ENCODE data around the gene AUH.

The AUH gene

DNA sequence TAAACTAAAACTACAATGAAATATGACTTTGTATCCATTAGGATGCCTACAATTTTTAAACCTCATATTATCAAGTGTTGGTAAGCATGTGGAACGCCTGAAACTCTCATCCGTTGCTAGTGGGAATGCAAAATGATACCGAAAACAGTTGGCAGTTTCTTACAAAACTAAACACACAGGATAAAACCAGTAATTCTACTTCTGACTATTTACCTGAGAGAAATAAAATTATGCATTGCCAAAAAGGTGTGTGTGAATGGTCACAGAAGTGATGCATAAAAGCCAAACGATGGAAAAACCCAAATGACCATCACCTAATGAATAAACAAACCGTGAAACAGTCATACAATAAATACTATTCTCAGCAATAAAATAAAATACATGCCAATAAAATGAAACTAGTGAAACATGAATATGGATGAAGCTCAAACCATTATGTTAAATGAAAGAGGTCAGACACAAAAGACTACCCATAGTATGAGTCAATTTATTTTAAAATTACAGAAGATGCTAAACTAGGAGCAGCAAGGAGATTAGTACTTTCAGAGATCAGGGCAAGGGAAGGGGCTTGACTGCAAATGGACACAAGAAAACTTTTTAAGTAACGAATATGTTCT, 13.4 kb downstream of the AUH start:
- no peak overlapping the region for H3K4me3 ChIP-seq (ENCODE audit: low read length)
- DNase-seq (ENCODE audit: low read depth), result no peak
- TF ChIP-seq, protein P1, sequence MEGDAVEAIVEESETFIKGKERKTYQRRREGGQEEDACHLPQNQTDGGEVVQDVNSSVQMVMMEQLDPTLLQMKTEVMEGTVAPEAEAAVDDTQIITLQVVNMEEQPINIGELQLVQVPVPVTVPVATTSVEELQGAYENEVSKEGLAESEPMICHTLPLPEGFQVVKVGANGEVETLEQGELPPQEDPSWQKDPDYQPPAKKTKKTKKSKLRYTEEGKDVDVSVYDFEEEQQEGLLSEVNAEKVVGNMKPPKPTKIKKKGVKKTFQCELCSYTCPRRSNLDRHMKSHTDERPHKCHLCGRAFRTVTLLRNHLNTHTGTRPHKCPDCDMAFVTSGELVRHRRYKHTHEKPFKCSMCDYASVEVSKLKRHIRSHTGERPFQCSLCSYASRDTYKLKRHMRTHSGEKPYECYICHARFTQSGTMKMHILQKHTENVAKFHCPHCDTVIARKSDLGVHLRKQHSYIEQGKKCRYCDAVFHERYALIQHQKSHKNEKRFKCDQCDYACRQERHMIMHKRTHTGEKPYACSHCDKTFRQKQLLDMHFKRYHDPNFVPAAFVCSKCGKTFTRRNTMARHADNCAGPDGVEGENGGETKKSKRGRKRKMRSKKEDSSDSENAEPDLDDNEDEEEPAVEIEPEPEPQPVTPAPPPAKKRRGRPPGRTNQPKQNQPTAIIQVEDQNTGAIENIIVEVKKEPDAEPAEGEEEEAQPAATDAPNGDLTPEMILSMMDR (conservative IDR thresholded peaks at IDR 0.05; ENCODE audit: low read depth, low read length), result no peak

DNA sequence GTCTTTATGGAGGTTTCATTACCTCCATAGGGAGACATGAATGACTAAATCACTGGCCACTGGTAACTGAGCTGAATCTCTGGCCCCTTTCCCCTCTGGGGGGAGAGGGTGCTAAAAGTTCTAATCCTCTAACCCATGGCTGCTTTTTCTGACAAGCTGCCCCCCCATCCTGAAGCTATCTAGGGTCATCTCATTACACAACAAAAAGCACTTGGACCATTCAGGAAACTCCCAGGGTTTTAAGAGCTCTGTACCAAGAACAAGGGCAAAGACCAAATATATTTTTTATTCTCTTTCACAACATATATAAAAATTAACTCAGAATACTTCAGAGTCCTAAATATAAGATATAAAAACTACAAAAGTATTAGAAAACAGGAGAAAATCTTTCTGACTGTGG, 14.3 kb downstream of the AUH start:
- no peak for DNase-seq (ENCODE audit: low read depth)

DNA sequence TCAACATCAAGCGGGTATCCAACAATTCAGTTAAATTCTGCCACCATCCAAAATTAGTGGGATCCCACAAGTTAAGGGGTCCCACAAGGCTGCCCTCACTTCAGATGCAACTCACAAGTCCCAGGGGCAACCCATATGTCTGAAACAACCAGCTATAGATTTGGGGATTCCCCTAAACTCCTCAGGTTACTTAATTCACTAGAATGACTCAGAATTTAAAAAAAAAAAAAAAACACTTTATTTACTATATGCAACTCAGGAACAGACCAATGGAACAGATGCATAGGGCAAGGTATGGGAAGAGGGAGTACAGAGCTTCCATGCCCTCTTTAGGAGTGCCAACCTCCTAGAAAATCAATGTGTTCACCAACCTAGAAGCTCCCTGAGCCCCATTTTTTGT, 15.1 kb downstream of the AUH start:
- no peak overlapping the region for H3K4me3 ChIP-seq (ENCODE audit: low read length)
- no peak for DNase-seq (ENCODE audit: low read depth)
- TF ChIP-seq, protein P1 (conservative IDR thresholded peaks at IDR 0.05; ENCODE audit: low read depth, low read length), result no peak

More for the DNA sequence above, 14.3 kb downstream of the AUH start:
- no peak overlapping the region for H3K4me3 ChIP-seq (ENCODE audit: low read length)
- TF ChIP-seq, protein P1 (conservative IDR thresholded peaks at IDR 0.05; ENCODE audit: low read depth, low read length), result no peak

DNA sequence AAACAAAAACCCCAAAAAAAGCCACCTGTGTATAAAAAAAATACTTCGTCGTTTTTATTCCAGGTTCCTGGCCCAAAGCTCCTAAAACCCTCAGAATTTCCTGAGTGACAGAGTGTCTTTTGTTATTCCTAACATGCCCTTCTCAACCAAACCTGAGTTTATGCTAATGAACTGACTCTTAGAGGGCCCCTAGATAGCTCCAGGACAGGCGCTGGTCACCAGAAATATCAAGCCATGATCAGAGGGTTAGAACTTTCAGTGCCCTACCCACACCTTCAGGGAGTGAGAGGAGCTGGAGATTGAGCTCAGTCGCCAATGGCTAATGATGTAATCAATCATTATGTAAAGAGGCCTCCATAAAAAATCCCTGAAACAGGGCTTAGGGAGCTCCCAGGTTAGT, 15.7 kb downstream of the AUH start:
- no peak overlapping the region for H3K4me3 ChIP-seq (ENCODE audit: low read length)
- no peak for DNase-seq (ENCODE audit: low read depth)
- TF ChIP-seq, protein P1 (conservative IDR thresholded peaks at IDR 0.05; ENCODE audit: low read depth, low read length), result no peak

DNA sequence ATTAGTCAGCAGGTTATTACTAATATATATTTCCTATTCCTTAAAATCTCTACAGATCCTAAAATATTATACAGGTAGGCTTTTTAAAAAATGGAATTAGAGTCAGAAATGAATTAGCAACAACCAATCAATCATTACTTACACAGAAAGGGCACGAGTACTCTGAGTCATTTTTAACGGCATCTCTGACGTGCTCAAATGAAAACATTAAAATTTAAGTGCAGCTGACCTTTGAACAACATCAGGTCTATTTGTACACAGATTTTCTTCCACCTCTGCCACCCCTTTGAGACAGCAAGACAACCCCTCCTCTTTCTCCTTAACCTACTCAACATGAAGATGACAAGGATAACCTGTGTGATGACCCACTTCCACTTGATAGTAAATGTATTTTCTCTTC, 19.1 kb downstream of the AUH start:
- TF ChIP-seq, protein P1 (conservative IDR thresholded peaks at IDR 0.05; ENCODE audit: low read depth, low read length), result no peak
- no peak for DNase-seq (ENCODE audit: low read depth)

DNA sequence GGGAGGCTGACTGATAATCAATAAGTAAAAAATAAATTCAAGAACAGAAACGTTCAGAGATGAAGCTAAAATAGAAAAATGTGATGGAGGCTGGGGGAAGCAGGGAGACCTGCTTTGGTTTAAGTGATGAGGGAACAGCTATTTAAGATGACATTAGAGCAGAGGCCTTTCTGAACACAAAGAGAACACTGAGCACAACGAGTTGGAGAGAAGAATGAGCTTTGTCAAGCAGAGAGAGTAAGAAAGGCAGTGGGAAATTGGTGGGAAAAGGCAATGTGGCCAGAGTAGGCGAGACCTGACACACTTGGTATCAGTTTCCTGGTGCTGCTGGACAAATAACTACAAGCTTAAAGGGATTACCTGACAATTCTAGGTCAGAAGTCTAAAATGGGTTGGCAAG, 20.0 kb downstream of the AUH start:
- no peak overlapping the region for H3K4me3 ChIP-seq (ENCODE audit: low read length)
- TF ChIP-seq, protein P1 (conservative IDR thresholded peaks at IDR 0.05; ENCODE audit: low read depth, low read length), result no peak
- DNase-seq (ENCODE audit: low read depth), result no peak

More for the DNA sequence above, 19.1 kb downstream of the AUH start:
- no peak overlapping the region for H3K4me3 ChIP-seq (ENCODE audit: low read length)

DNA sequence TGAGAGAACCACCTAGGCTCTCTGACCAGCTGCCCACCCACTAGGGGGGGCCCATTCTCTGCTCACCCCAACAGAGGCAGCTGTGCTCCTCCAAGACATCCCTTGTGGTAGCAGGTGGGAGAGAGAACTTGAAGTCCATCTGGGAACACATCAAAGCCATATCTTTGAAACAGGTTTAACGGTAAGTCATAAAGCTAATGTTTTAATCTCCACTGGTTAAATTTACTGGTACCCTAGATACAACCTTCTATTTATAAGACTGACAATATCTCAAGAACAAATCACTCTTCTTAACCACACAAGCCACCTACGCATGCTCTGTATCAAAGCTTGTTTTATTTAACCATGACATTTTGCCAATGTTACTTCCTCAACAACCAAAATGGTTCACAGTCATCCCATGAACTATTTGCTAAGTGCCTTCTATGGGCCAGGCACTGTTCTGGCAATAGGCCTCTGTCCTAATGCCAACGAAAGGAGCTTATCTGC, 20.4 kb downstream of the AUH start:
- DNase-seq (ENCODE audit: low read depth), result no peak
- TF ChIP-seq, protein P1 (conservative IDR thresholded peaks at IDR 0.05; ENCODE audit: low read depth, low read length), result no peak
- no peak overlapping the region for H3K4me3 ChIP-seq (ENCODE audit: low read length)

Measured in retinal pigment epithelial cell (primary cell).